Measurements from ENCODE around the gene MAF. TPM values are rescaled to one million over a fixed set of nuclear protein-coding genes. Genes with fewer than 3 reads are reported as not detected.

The MAF gene
- total RNA-seq, 2 experiments from 2014 or later = 36.0 to 36.2 TPM

GRCh38 chr16:79621027-79621426 lies 20.5 kb upstream of the MAF start:
- Mint-ChIP-seq H3K36me3 (ENCODE audit: low read depth) (no peaks in the 10 kb centered on the region), H3K27me3 (no peaks in the 10 kb centered on the region), H3K27ac (no peak overlapping the region), H3K4me1 (ENCODE audit: low read depth) (peaks cover 16% of the 10 kb centered on the region), H3K9me3 (no peaks in the 10 kb centered on the region), H3K4me3 (no peak overlapping the region)
- Histone ChIP-seq H3K36me3 (ENCODE audit: insufficient read depth, low read length) (no peaks in the 10 kb centered on the region), H3K27me3 (ENCODE audit: control insufficient read depth in 1 of 2, insufficient read depth in 2 of 2, low read length in 2 of 2) (no peaks in the 10 kb centered on the region), H3K4me1 (ENCODE audit: insufficient read depth, low read length) (peaks cover 19% of the 10 kb centered on the region), H3K27ac (ENCODE audit: low read depth in 1 of 2, low read length in 2 of 2) (no peak overlapping the region), H3K4me3 (ENCODE audit: low read length) (no peak overlapping the region), H3K9me3 (ENCODE audit: control insufficient read depth in 1 of 2, insufficient read depth in 1 of 2, low read length in 2 of 2) (no peaks in the 10 kb centered on the region)
- no peak for DNase-seq
- no peak for ATAC-seq (ENCODE audit: poor library complexity)
- intact Hi-C loops (cut with DNase I, micrococcal nuclease) = no loop called here
- ChIA-PET POLR2A (interaction anchor here (1.1 kb wide), 1 partner anchor 19 kb away, joined by 3 read pairs; no protein-coding TSS in a partner anchor), CTCF (no interaction called here)
- TF ChIP-seq, protein P1, sequence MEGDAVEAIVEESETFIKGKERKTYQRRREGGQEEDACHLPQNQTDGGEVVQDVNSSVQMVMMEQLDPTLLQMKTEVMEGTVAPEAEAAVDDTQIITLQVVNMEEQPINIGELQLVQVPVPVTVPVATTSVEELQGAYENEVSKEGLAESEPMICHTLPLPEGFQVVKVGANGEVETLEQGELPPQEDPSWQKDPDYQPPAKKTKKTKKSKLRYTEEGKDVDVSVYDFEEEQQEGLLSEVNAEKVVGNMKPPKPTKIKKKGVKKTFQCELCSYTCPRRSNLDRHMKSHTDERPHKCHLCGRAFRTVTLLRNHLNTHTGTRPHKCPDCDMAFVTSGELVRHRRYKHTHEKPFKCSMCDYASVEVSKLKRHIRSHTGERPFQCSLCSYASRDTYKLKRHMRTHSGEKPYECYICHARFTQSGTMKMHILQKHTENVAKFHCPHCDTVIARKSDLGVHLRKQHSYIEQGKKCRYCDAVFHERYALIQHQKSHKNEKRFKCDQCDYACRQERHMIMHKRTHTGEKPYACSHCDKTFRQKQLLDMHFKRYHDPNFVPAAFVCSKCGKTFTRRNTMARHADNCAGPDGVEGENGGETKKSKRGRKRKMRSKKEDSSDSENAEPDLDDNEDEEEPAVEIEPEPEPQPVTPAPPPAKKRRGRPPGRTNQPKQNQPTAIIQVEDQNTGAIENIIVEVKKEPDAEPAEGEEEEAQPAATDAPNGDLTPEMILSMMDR (IDR thresholded peaks at IDR 0.05) = no peak

GRCh38 chr16:79618692-79619050 lies 18.1 kb upstream of the MAF start:
- ATAC-seq (ENCODE audit: poor library complexity) (no peak), DNase-seq (no peak)
- no peaks in the 10 kb centered on the region for H3K27me3 ChIP-seq (ENCODE audit: control insufficient read depth in 1 of 2, insufficient read depth in 2 of 2, low read length in 2 of 2)
- H3K4me3 ChIP-seq (ENCODE audit: low read length) = no peak overlapping the region
- peaks cover 19% of the 10 kb centered on the region for H3K4me1 ChIP-seq (ENCODE audit: insufficient read depth, low read length)
- TF ChIP-seq, protein P1 (IDR thresholded peaks at IDR 0.05) = no peak
- no peaks in the 10 kb centered on the region for H3K36me3 Mint-ChIP-seq (ENCODE audit: low read depth)
- ChIA-PET POLR2A (no interaction called here), CTCF (no interaction called here)
- H3K4me1 Mint-ChIP-seq (ENCODE audit: low read depth) = peaks cover 16% of the 10 kb centered on the region
- H3K27ac ChIP-seq (ENCODE audit: low read depth in 1 of 2, low read length in 2 of 2) = peak overlapping the region in 1 of 2 donors; percentile 3
- intact Hi-C loops (cut with DNase I, micrococcal nuclease) = no loop called here
- H3K4me3 Mint-ChIP-seq = no peak overlapping the region
- no peaks in the 10 kb centered on the region for H3K9me3 ChIP-seq (ENCODE audit: control insufficient read depth in 1 of 2, insufficient read depth in 1 of 2, low read length in 2 of 2)
- H3K27ac Mint-ChIP-seq = no peak overlapping the region
- no peaks in the 10 kb centered on the region for H3K36me3 ChIP-seq (ENCODE audit: insufficient read depth, low read length)
- no peaks in the 10 kb centered on the region for H3K27me3 Mint-ChIP-seq
- H3K9me3 Mint-ChIP-seq = no peaks in the 10 kb centered on the region

DNA sequence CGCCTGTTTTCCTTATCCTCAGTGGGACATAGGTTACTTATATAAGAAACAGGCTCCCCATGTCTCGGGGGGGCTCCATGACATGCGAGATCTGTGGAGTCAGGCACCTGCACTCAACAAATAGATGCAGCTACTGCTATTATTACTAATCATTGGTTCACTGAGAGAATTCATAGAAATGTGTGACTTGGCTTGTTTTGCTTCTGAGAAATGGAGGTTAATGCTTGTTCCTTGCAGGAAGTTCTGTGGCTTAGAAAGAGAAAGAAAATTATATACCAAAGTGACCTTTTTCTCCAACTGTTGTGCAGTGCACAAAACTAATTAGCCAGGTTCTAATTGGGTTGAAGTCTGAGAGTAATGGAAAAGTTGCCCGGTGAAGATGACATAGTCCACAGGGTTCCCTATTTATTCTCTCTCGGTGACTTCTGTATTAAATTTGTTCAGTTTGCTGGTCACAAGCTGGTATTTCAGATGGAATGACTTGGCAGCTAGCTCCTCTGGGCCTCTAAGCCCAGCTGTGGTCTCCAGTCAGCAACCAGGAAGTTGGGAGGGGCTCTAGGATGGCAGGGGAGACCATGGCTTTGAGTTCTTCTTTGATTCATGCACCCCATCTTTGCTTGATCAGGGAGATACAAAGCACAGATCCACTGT lies 17.6 kb upstream of the MAF start:
- DNase-seq = peak in 1 of 14 experiments; percentile 50
- Mint-ChIP-seq H3K27me3 (no peaks in the 10 kb centered on the region), H3K27ac (no peak overlapping the region), H3K4me3 (no peak overlapping the region), H3K4me1 (ENCODE audit: low read depth) (peaks cover 16% of the 10 kb centered on the region), H3K36me3 (ENCODE audit: low read depth) (no peaks in the 10 kb centered on the region), H3K9me3 (no peaks in the 10 kb centered on the region)
- H3K27ac ChIP-seq (ENCODE audit: low read depth in 1 of 2, low read length in 2 of 2) = peak overlapping the region in 1 of 2 donors; percentile 3
- no peaks in the 10 kb centered on the region for H3K36me3 ChIP-seq (ENCODE audit: insufficient read depth, low read length)
- H3K27me3 ChIP-seq (ENCODE audit: control insufficient read depth in 1 of 2, insufficient read depth in 2 of 2, low read length in 2 of 2) = no peaks in the 10 kb centered on the region
- ATAC-seq (ENCODE audit: poor library complexity) = no peak
- H3K9me3 ChIP-seq (ENCODE audit: control insufficient read depth in 1 of 2, insufficient read depth in 1 of 2, low read length in 2 of 2) = no peaks in the 10 kb centered on the region
- POLR2A ChIA-PET = no interaction called here
- intact Hi-C loops (cut with DNase I, micrococcal nuclease) = no loop called here
- CTCF ChIA-PET = no interaction called here
- H3K4me1 ChIP-seq (ENCODE audit: insufficient read depth, low read length) = peaks cover 19% of the 10 kb centered on the region
- TF ChIP-seq, protein P1 (IDR thresholded peaks at IDR 0.05) = no peak
- no peak overlapping the region for H3K4me3 ChIP-seq (ENCODE audit: low read length)

Measured in CD4-positive, alpha-beta T cell (primary cell).